Coronary artery (tissue), 2 donors: ENCODE measurements around the gene NRF1.

Source experiments
- DNase-seq: peaks from one replicate; pipeline ENCODE4 v3.0.0-alpha.2; 2017; ENCODE audit warnings: low spot score
- H3K27ac ChIP-seq, 2 donors: fragments of 200-600 bp; sonication (generic); one replicate each; pipeline ENCODE4 v1.5.1; 2016 to 2019
- H3K4me3 ChIP-seq: fragments of 200-600 bp; sonication (generic); 2 replicates; pipeline ENCODE4 v1.5.1; 2016; ENCODE audit warnings: mild to moderate bottlenecking, moderate library complexity
- CTCF ChIP-seq: fragments of 200-600 bp; sonication (generic); IDR thresholded peaks from one replicate; pipeline ENCODE4 v1.5.1; 2019; ENCODE audit warnings: antibody characterized with exemption

Gene NRF1

GRCh38 chr7:129640400-129640799 is 28.9 kb downstream of the NRF1 start:
- no peak for DNase-seq
- TF ChIP-seq CTCF, result no peak
- Histone ChIP-seq H3K27ac (no peak overlapping the region), H3K4me3 (no peak overlapping the region)

- no peak overlapping the region for H3K4me3 ChIP-seq
- no peak for DNase-seq
Observed at GRCh38 chr7:129642871-129643549, 31.5 kb downstream of the NRF1 start.

GRCh38 chr7:129643550-129644170 is 32.1 kb downstream of the NRF1 start:
- DNase-seq, result no peak
- Histone ChIP-seq H3K27ac (no peak overlapping the region), H3K4me3 (no peak overlapping the region)
- no peak for TF ChIP-seq CTCF

More at GRCh38 chr7:129642871-129643549, 31.5 kb downstream of the NRF1 start:
- H3K27ac ChIP-seq, result no peak overlapping the region
- no peak for TF ChIP-seq CTCF

GRCh38 chr7:129644634-129645230 is 33.2 kb downstream of the NRF1 start:
- TF ChIP-seq CTCF, result peak; percentile 34
- DNase-seq, result no peak
- Histone ChIP-seq H3K27ac (no peak overlapping the region), H3K4me3 (no peak overlapping the region)

GRCh38 chr7:129646369-129647021 is 35.0 kb downstream of the NRF1 start:
- Histone ChIP-seq H3K27ac (no peak overlapping the region), H3K4me3 (no peak overlapping the region)
- TF ChIP-seq CTCF, result no peak
- DNase-seq, result no peak

- no peak for DNase-seq
- H3K27ac ChIP-seq, result no peak overlapping the region
- no peak for TF ChIP-seq CTCF
Observed at GRCh38 chr7:129649128-129649690, 37.7 kb downstream of the NRF1 start.

More at GRCh38 chr7:129649128-129649690, 37.7 kb downstream of the NRF1 start:
- H3K4me3 ChIP-seq, result no peak overlapping the region
